Measurements from ENCODE around the gene UBE2Z.
"Not testable (repeated sequence)": the region's sequence is repeated elsewhere in the genome, so short reads cannot be mapped to it uniquely, and the experiment has no call there.

The UBE2Z gene

GRCh38 chr17:48908047-48908843 lies at the start of gene UBE2Z:
UBE2Z (plus strand) TSS chr17:48908407; CDS start chr17:48908504, 97 bp downstream.
- Histone ChIP-seq H3K36me3 (ENCODE audit: control insufficient read depth, low read depth, low read length) (peaks cover 32% of the 10 kb centered on the region), H3K9ac (ENCODE audit: low read length) (peak within 1 kb of the TSS; percentile 84), H3K27me3 (ENCODE audit: control insufficient read depth, insufficient read depth, low read length) (no peaks in the 10 kb centered on the region), H3K27ac (ENCODE audit: low read length) (peak within 1 kb of the TSS; percentile 81), H3K4me1 (ENCODE audit: control insufficient read depth, low read depth, low read length) (peaks cover 11% of the 10 kb centered on the region), H3K9me3 (ENCODE audit: control insufficient read depth, low read depth, low read length) (no peaks in the 10 kb centered on the region), H3K4me3 (ENCODE audit: low read length) (peak within 1 kb of the TSS; percentile 71)

- H3K4me1 ChIP-seq (ENCODE audit: control insufficient read depth, low read depth, low read length): no peaks in the 10 kb centered on the region
- no peaks in the 10 kb centered on the region for H3K36me3 ChIP-seq (ENCODE audit: control insufficient read depth, low read depth, low read length)
- no peaks in the 10 kb centered on the region for H3K27me3 ChIP-seq (ENCODE audit: control insufficient read depth, insufficient read depth, low read length)
- H3K27ac ChIP-seq (ENCODE audit: low read length): no peak overlapping the region
- H3K9me3 ChIP-seq (ENCODE audit: control insufficient read depth, low read depth, low read length): no peaks in the 10 kb centered on the region
- H3K9ac ChIP-seq (ENCODE audit: low read length): no peak overlapping the region
- no peak overlapping the region for H3K4me3 ChIP-seq (ENCODE audit: low read length)
Observed at GRCh38 chr17:48860034-48860433, 48.2 kb upstream of the UBE2Z start.

GRCh38 chr17:48860456-48860855 lies 47.8 kb upstream of the UBE2Z start:
- Histone ChIP-seq H3K9me3 (ENCODE audit: control insufficient read depth, low read depth, low read length) (no peaks in the 10 kb centered on the region), H3K9ac (ENCODE audit: low read length) (no peak overlapping the region), H3K4me3 (ENCODE audit: low read length) (no peak overlapping the region), H3K36me3 (ENCODE audit: control insufficient read depth, low read depth, low read length) (no peaks in the 10 kb centered on the region), H3K4me1 (ENCODE audit: control insufficient read depth, low read depth, low read length) (no peaks in the 10 kb centered on the region), H3K27me3 (ENCODE audit: control insufficient read depth, insufficient read depth, low read length) (no peaks in the 10 kb centered on the region), H3K27ac (ENCODE audit: low read length) (no peak overlapping the region)

- no peaks in the 10 kb centered on the region for H3K9me3 ChIP-seq (ENCODE audit: control insufficient read depth, low read depth, low read length)
- H3K9ac ChIP-seq (ENCODE audit: low read length): no peak overlapping the region
- no peaks in the 10 kb centered on the region for H3K4me1 ChIP-seq (ENCODE audit: control insufficient read depth, low read depth, low read length)
- H3K27ac ChIP-seq (ENCODE audit: low read length): no peak overlapping the region
- no peak overlapping the region for H3K4me3 ChIP-seq (ENCODE audit: low read length)
- H3K27me3 ChIP-seq (ENCODE audit: control insufficient read depth, insufficient read depth, low read length): peaks cover 4% of the 10 kb centered on the region
- H3K36me3 ChIP-seq (ENCODE audit: control insufficient read depth, low read depth, low read length): no peaks in the 10 kb centered on the region
Observed at GRCh38 chr17:48868916-48869500, 39.2 kb upstream of the UBE2Z start.

- Histone ChIP-seq H3K9me3 (ENCODE audit: control insufficient read depth, low read depth, low read length) (no peaks in the 10 kb centered on the region), H3K36me3 (ENCODE audit: control insufficient read depth, low read depth, low read length) (no peaks in the 10 kb centered on the region), H3K4me1 (ENCODE audit: control insufficient read depth, low read depth, low read length) (no peaks in the 10 kb centered on the region), H3K9ac (ENCODE audit: low read length) (no peak overlapping the region), H3K27me3 (ENCODE audit: control insufficient read depth, insufficient read depth, low read length) (peaks cover 4% of the 10 kb centered on the region), H3K27ac (ENCODE audit: low read length) (no peak overlapping the region), H3K4me3 (ENCODE audit: low read length) (no peak overlapping the region)
Observed at GRCh38 chr17:48869821-48870318, 38.3 kb upstream of the UBE2Z start.

- H3K27me3 ChIP-seq (ENCODE audit: control insufficient read depth, insufficient read depth, low read length): peaks cover 4% of the 10 kb centered on the region
- no peak overlapping the region for H3K4me3 ChIP-seq (ENCODE audit: low read length)
- H3K9ac ChIP-seq (ENCODE audit: low read length): no peak overlapping the region
- H3K9me3 ChIP-seq (ENCODE audit: control insufficient read depth, low read depth, low read length): no peaks in the 10 kb centered on the region
- no peak overlapping the region for H3K27ac ChIP-seq (ENCODE audit: low read length)
- no peaks in the 10 kb centered on the region for H3K4me1 ChIP-seq (ENCODE audit: control insufficient read depth, low read depth, low read length)
- H3K36me3 ChIP-seq (ENCODE audit: control insufficient read depth, low read depth, low read length): no peaks in the 10 kb centered on the region
Observed at GRCh38 chr17:48871035-48871550, 37.1 kb upstream of the UBE2Z start.

GRCh38 chr17:48871551-48872351 lies 36.5 kb upstream of the UBE2Z start:
- no peak overlapping the region for H3K27ac ChIP-seq (ENCODE audit: low read length)
- no peak overlapping the region for H3K4me3 ChIP-seq (ENCODE audit: low read length)
- H3K4me1 ChIP-seq (ENCODE audit: control insufficient read depth, low read depth, low read length): no peaks in the 10 kb centered on the region
- peaks cover 4% of the 10 kb centered on the region for H3K27me3 ChIP-seq (ENCODE audit: control insufficient read depth, insufficient read depth, low read length)
- no peaks in the 10 kb centered on the region for H3K9me3 ChIP-seq (ENCODE audit: control insufficient read depth, low read depth, low read length)
- H3K36me3 ChIP-seq (ENCODE audit: control insufficient read depth, low read depth, low read length): no peaks in the 10 kb centered on the region
- H3K9ac ChIP-seq (ENCODE audit: low read length): no peak overlapping the region

- H3K4me3 ChIP-seq (ENCODE audit: low read length); H3K36me3 ChIP-seq (ENCODE audit: control insufficient read depth, low read depth, low read length); H3K4me1 ChIP-seq (ENCODE audit: control insufficient read depth, low read depth, low read length); H3K27ac ChIP-seq (ENCODE audit: low read length); H3K27me3 ChIP-seq (ENCODE audit: control insufficient read depth, insufficient read depth, low read length); H3K9ac ChIP-seq (ENCODE audit: low read length); H3K9me3 ChIP-seq (ENCODE audit: control insufficient read depth, low read depth, low read length): not testable (repeated sequence)
Observed at GRCh38 chr17:48872409-48872808, 35.8 kb upstream of the UBE2Z start.

GRCh38 chr17:48873209-48873608 lies 35.0 kb upstream of the UBE2Z start:
- Histone ChIP-seq H3K27ac (ENCODE audit: low read length) (no peak overlapping the region), H3K9ac (ENCODE audit: low read length) (no peak overlapping the region), H3K4me3 (ENCODE audit: low read length) (no peak overlapping the region), H3K4me1 (ENCODE audit: control insufficient read depth, low read depth, low read length) (no peaks in the 10 kb centered on the region), H3K36me3 (ENCODE audit: control insufficient read depth, low read depth, low read length) (no peaks in the 10 kb centered on the region), H3K9me3 (ENCODE audit: control insufficient read depth, low read depth, low read length) (no peaks in the 10 kb centered on the region), H3K27me3 (ENCODE audit: control insufficient read depth, insufficient read depth, low read length) (peaks cover 4% of the 10 kb centered on the region)

- H3K9ac ChIP-seq (ENCODE audit: low read length): no peak overlapping the region
- H3K4me1 ChIP-seq (ENCODE audit: control insufficient read depth, low read depth, low read length): no peaks in the 10 kb centered on the region
- H3K36me3 ChIP-seq (ENCODE audit: control insufficient read depth, low read depth, low read length): no peaks in the 10 kb centered on the region
- no peak overlapping the region for H3K4me3 ChIP-seq (ENCODE audit: low read length)
- no peaks in the 10 kb centered on the region for H3K9me3 ChIP-seq (ENCODE audit: control insufficient read depth, low read depth, low read length)
- peaks cover 3% of the 10 kb centered on the region for H3K27me3 ChIP-seq (ENCODE audit: control insufficient read depth, insufficient read depth, low read length)
- H3K27ac ChIP-seq (ENCODE audit: low read length): no peak overlapping the region
Observed at GRCh38 chr17:48873696-48874443, 34.3 kb upstream of the UBE2Z start.
